Ureter (tissue), 1 donor: ENCODE results near the gene CNTN5. TPM values are rescaled to one million over a fixed set of nuclear protein-coding genes. Genes with fewer than 3 reads are reported as not detected.

Source experiments
- DNase-seq: peaks from one replicate; pipeline ENCODE4 v3.0.0-alpha.2; 2020; ENCODE audit warnings: low spot score
- total RNA-seq: library from RNA; stranded (reverse); gene quantifications from one replicate; pipeline ENCODE4 v1.2.4, GENCODE V29; 2023
- donor health status: DM: yes; HTN: yes; CAD: no.

The CNTN5 gene
- total RNA-seq, 1 donor from 2014 or later, result 1.2 TPM

DNA sequence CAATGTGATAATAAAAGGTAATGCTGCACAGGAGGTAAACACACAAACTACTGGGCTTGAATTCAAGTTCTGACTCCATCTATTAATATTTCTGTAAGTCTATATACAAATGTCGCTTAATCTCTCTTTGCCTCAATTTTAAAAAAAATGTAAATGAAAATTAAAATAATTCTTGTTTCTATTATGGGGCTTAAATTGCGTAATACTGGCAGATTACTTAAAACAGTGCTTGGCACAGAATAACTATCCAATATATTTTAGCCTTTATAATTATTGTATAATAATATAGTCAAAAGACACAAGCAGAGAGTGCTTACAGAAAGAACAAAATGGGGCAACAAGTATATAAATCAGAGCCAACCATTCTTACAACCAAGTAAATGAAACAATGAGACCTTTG, 489.1 kb downstream of the CNTN5 start:
- DNase-seq, result no peak

- no peak for DNase-seq
These were observed 492.6 kb downstream of the CNTN5 start for GRCh38 chr11:99513368-99513767.

DNA sequence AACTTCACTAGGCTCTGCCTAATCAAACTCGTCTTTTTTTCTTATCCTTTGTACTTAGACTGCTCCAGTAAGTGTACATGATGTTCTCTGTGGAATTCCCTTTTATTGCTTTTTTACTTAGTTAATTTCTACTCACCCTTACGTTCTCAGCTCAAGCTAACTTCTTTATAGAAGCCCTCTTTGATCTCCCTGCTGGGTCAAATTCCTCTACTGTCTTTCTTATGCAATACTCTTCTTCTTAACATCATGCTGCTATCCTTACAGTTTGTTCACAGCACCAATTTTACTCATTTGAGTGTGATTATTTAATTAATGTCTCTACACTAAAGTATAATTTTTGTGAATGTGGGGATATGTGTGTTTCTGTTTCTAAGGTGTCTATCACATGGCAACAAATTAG, 498.3 kb downstream of the CNTN5 start:
- no peak for DNase-seq

DNA sequence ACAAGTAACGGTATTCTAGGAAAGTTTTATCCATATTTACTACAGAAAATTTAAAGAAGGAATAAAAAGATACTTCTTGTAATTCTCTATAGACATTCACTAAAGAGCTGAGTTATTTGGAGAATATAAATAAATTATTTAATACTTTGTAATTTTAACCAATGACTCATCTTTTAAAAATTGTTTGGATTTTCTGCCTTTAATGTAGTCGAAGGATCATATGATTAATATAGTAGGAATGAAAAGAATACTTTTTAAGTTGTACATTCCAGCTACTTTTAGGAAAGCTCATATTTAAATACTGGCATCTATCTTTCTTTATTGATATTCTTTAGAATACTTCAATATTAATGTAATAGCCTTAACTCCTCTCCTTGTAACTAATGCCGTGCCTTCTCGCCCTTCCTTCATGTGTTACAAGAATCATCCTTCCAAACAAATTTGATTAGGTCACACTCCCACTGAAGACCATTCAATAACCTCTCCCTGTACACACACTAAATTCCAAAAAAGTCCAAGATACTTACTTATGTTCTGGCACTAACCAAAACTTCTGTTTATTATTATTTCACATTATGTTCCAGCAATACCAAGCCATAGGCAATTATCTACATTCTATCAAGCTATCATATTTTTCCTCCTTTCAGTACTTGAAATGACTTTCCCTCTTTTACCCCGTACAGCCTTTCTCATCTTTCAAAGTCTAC, 501.9 kb downstream of the CNTN5 start:
- no peak for DNase-seq

DNA sequence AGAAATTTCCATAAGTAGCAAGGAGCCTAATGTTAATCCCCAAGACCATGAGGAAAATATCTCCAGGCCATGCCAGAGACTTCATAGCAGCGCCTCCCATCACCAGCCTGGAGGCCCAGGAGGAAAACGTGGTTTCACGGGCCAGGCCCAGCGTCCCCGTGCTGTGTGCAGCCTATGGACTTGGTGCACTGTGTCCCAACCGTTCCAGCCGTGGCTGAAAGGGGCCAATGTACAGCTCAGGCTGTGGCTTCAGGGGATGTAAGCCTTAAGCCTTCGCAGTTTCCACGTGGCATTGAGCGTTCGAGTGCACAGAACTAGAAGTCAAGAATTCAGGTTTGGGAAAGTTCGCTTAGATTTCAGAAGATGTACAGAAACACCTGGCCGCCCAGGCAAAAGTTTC, 510.7 kb downstream of the CNTN5 start:
- no peak for DNase-seq

- DNase-seq, result no peak
These were observed 514.1 kb downstream of the CNTN5 start for GRCh38 chr11:99534812-99535211.

- DNase-seq, result no peak
These were observed 514.7 kb downstream of the CNTN5 start for GRCh38 chr11:99535406-99535805.

DNA sequence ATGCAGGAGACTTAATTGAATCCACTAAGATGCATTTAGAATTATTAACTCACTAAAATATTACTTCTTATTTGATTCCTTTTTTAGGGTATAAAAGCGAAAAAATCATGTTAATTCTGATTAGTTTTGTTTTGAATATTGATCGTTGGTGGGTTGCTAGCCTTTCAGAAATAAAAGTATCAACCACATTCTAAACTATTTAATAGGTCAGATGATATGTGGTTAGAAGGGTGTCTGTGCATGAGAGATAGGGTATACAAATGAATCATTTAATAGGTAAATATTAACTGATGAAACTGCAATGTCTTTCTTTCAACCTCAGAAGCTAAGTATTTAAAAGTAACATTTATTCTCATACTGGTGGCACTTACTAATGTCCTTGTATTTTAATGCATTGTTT, 515.1 kb downstream of the CNTN5 start:
- DNase-seq, result no peak

DNA sequence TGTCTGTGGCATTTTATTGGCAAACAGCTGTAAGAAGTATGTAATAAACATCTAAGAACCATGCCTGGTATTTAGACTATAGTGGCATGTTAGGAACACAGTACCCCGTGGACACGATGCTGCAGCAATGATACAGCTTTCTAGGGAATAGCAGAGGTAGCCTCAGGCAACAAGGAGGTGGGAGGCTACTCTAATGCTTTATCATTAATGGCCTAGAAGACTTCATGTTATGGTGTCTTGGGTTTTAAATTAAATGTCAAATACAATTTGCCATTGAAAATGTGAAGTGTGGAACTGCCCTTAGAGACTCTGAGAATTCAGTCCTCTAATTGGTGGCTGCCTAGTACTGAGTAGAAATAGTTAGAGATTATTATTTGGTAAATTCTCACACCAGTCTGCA, 516.9 kb downstream of the CNTN5 start:
- no peak for DNase-seq

DNA sequence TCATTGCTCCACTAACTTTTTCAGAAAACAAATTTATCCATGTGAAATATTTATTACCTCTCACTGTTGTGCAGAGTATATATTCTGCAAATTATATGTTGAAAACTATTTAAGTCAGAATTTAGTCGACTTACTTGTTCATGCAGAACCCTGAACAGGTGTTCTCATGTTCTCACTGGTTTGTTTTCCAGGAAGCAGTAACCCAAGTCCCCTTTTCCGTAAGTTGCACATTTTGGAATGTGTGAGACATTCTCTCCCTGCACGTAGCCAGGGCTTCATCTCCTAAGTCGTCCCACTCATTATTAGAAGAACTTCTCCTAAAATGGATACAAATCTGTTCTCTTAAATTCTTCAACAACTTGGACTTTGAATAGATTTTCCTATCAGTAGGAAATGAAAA, 524.9 kb downstream of the CNTN5 start:
- DNase-seq, result no peak

DNA sequence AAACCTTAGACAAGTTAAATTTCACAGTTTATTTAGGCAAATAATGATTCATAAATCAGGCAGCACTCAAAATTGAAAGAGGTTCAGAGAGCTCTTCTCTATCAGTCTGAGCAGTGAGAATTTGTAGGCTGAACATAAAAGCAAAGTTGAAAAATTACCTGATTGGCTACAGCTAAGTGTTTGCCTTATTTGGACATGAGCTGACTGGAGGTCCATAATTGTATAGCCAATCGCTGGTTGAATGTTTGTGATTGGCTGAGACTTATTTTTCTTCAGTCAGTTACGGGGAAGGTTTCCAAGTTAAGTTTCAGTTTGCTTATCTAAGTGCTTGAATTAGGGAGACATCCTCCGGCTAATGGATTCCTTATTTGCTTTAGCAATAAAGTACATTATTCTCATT, 527.5 kb downstream of the CNTN5 start:
- DNase-seq, result no peak

DNA sequence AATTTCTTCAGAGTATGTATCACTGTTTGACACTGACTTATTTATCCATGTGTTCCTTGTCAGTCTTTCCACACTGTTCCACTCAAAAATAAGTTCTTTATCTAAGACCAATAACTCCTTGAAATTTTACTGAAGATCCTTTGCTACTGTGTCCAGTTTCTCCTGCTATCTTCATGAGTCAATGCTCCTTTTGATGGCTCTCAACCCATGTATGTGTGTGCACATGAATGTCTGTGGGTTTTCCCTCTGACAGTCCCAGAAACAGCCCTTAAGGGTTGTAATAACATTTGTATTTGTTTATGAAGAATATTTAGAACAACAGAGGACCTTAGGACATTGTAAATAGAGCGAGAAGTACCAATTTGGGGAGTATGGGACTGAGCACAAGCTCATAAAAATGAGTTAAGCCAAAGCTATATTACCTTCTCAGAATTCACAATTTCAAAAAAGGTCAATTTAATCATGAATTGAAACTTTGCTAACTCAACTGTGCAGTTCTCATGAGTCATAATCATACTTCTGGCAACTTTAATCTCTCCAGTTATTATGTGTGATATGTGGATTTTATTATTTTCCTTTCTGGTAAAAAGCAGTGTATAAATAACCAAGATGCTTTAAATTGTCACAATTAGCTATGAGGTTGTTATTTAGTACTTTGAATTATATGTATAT, 533.6 kb downstream of the CNTN5 start:
- no peak for DNase-seq

- DNase-seq, result no peak
These were observed 534.7 kb downstream of the CNTN5 start for GRCh38 chr11:99555486-99555885.

DNA sequence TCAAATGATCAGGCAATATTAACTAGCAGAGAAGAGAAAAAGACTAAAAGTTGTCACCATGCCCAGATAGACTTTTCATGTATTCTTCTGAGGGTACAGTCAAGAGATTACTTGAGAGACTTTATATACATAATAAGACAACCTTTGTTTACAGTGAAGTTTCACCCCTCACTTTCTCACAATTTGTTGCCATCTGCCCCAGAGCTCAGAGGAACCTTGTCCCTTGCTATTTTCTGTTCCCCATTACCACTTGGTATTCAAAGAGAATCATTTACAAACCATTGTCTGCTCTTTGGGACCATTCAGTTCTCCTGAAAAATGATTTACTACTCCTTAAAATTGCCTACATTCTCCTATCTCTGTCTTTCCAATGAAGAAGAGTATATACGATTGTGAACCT, 544.6 kb downstream of the CNTN5 start:
- no peak for DNase-seq

DNA sequence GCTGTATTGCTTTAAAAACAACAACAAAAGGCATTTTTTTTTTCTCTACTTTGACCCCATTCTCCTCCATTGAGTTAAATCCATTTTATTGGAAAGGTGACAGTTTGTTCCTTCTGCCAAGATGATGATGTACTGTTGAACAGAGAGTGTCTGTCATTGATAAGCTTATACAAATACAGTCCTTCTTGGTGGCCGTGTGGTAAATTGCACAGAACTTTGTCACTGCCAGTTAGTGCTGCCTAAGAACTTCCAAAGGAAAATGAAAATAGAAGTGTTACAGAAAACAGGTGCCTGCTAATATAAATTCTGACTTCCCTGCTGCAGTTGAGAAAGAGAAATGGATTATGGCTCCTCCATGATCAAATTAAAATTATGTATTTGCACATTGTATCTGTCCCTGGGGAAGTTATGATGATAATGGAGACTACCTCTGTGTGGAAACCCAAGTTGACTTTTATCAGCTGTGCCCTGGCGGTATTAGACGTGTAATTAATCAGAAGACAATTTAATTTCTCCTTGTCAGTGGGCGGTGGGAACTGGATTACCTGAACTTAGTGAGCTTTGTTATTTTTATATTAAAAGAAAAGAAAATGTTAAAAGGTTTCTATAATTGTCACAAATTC, 546.7 kb downstream of the CNTN5 start:
- no peak for DNase-seq

DNA sequence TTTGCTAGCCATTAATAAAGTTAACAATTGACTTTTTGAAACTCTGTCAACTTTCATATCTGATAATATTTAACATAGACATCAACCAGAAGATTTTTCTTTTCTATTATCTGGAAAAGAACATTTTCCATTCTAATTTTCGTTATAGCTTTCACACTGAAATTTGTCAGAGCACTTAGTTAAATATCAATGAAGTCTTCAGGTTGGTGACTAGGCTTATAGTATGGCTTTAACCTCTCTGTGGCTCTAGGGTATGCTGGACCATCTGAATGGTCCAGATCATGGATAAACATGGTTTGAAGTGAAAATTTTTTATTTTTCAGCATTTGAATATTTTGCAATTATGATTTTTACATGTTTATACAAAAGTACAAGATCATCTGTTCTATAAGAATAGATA, 548.1 kb downstream of the CNTN5 start:
- DNase-seq, result no peak

- DNase-seq, result no peak
These were observed 550.3 kb downstream of the CNTN5 start for GRCh38 chr11:99571094-99571493.

- DNase-seq, result no peak
These were observed 564.1 kb downstream of the CNTN5 start for GRCh38 chr11:99584830-99585229.

DNA sequence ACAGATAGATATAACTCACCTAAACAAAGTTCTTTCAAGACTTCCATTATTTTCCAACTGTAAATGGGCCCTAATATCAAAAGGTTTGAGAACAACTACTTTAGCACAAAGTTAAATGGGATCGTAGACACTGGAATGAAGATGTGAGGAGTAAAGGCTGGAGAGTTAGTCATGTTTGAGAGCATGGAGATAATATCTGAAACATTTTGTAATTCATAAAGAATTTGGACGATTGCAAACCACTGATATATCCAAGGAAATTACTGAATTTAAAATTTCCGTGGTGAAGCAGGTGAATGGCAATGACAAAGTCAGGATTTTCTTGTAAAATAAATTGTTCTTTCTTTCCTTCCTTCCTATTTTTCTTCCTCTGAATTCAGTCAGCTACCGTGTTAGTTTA, 564.9 kb downstream of the CNTN5 start:
- DNase-seq, result no peak

DNA sequence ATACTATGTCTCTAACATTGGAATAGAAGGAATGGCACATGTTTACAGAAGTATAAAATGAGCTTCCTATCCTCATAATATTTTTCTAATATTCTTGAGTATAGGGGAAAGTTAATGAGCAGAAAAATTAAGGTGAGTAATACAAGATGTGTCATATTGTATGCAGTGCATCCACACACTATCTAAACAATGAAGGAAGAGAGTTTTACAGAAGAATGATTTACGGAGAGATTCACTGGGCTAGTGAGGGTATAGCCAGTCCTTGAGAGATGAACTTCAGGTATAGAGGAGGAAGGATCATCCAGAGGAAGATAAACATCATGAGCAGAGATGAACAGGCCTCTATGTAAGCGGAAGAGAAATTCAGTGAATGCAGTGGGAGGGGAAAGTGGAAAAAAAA, 569.0 kb downstream of the CNTN5 start:
- DNase-seq, result no peak

DNA sequence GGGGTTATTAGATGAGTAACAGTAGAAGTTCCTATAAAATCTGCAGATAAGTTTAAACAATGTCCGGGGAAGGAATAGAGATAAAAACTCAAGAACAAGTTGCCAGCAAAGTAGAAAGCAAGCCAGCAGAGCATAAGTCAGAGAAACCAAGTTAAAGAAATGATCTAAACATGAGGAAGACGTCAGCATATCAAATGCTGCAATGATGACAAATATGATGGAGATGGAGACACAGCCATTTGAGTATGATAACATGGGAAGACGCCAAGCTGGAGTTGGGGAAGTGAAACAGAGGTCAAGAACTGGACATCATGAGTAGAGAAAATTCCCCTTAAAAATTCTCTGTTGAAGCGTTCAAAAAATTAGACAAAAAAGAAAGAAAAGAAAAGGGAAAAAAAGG, 571.5 kb downstream of the CNTN5 start:
- DNase-seq, result no peak

- no peak for DNase-seq
These were observed 572.4 kb downstream of the CNTN5 start for GRCh38 chr11:99593197-99593596.

DNA sequence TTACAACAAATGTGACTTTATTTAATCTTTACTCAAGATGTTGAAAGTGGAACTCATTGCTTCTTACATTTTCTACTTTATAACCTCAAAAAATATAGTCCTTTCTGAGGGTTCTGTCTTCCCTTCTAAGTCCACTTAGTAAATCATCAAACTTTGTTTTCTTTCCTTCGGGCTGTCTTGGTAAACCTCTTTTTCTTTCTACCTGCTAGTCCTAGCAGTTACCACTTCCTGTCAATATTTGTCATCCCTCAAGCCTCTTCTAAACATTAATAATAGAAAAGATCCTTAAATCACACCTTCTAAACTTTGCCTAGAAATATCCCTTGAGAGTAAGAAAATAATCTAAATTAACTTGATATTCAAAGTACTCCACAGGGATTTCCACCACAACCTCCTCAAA, 580.4 kb downstream of the CNTN5 start:
- DNase-seq, result no peak
